Endothelial cell (in vitro differentiated cells): ENCODE results near the gene SH3PXD2A. TPM values are rescaled to one million over a fixed set of nuclear protein-coding genes. Genes with fewer than 3 reads are reported as not detected.
A peak's percentile ranks its signal among the peaks of the same experiment; 100 is the strongest.

Source experiments
- DNase-seq: peaks from one replicate; pipeline ENCODE4 v3.0.0; 2021; ENCODE audit warnings: low spot score
- H3K27ac Mint-ChIP-seq: one replicate; pipeline ENCODE4 v1.8.0; 2021; ENCODE audit warnings: mixed read lengths, inconsistent platforms; ENCODE audit not compliant: unreplicated experiment
- H3K27me3 Mint-ChIP-seq: one replicate; pipeline ENCODE4 v1.8.0; 2021; ENCODE audit warnings: mild to moderate bottlenecking, moderate library complexity, mixed read lengths, inconsistent platforms; ENCODE audit not compliant: unreplicated experiment
- H3K36me3 Mint-ChIP-seq: one replicate; pipeline ENCODE4 v1.8.0; 2021; ENCODE audit warnings: mild to moderate bottlenecking, low read depth, mixed read lengths, inconsistent platforms; ENCODE audit not compliant: unreplicated experiment
- H3K4me1 Mint-ChIP-seq: one replicate; pipeline ENCODE4 v1.8.0; 2021; ENCODE audit warnings: mild to moderate bottlenecking, mixed read lengths, inconsistent platforms; ENCODE audit not compliant: unreplicated experiment
- H3K4me3 Mint-ChIP-seq: one replicate; pipeline ENCODE4 v1.8.0; 2021; ENCODE audit warnings: mild to moderate bottlenecking, mixed read lengths, inconsistent platforms; ENCODE audit not compliant: unreplicated experiment
- H3K9me3 Mint-ChIP-seq: one replicate; pipeline ENCODE4 v1.8.0; 2021; ENCODE audit warnings: mixed read lengths, inconsistent platforms; ENCODE audit not compliant: unreplicated experiment
- CTCF ChIP-seq: fragments of 200-600 bp; sonication (generic); IDR thresholded peaks from one replicate; pipeline ENCODE4 v1.5.0; 2021; ENCODE audit warnings: antibody characterized with exemption; ENCODE audit not compliant: unreplicated experiment
- total RNA-seq: library from RNA; stranded (reverse); fragmentation: NEBNext Ultra II Directional; extraction: Animal tissue kit (Norgen Biotek cat#: 25700); gene quantifications from one replicate; pipeline ENCODE4 v1.2.1, GENCODE V29; 2021; ENCODE audit not compliant: unreplicated experiment

SH3PXD2A gene
- total RNA-seq, 1 donor from 2014 or later = 59.9 TPM

GRCh38 chr10:103752680-103753248, 102.6 kb downstream of the SH3PXD2A start:
- no peak overlapping the region for H3K4me3 Mint-ChIP-seq
- no peak for DNase-seq

GRCh38 chr10:103751667-103752290, 103.6 kb downstream of the SH3PXD2A start:
- peaks cover 25% of the 10 kb centered on the region for H3K4me1 Mint-ChIP-seq
- H3K36me3 Mint-ChIP-seq = peaks cover 21% of the 10 kb centered on the region
- H3K4me3 Mint-ChIP-seq = no peak overlapping the region
- H3K27me3 Mint-ChIP-seq = peaks cover 10% of the 10 kb centered on the region
- TF ChIP-seq CTCF = no peak
- no peaks in the 10 kb centered on the region for H3K9me3 Mint-ChIP-seq
- H3K27ac Mint-ChIP-seq = no peak overlapping the region
- no peak for DNase-seq

More at GRCh38 chr10:103752680-103753248, 102.6 kb downstream of the SH3PXD2A start:
- H3K9me3 Mint-ChIP-seq = no peaks in the 10 kb centered on the region
- peaks cover 11% of the 10 kb centered on the region for H3K27me3 Mint-ChIP-seq
- TF ChIP-seq CTCF = peak; percentile 100
- no peak overlapping the region for H3K27ac Mint-ChIP-seq
- peaks cover 23% of the 10 kb centered on the region for H3K36me3 Mint-ChIP-seq
- H3K4me1 Mint-ChIP-seq = peaks cover 30% of the 10 kb centered on the region

GRCh38 chr10:103750836-103751235, 104.5 kb downstream of the SH3PXD2A start:
- H3K4me1 Mint-ChIP-seq = peaks cover 29% of the 10 kb centered on the region
- no peaks in the 10 kb centered on the region for H3K9me3 Mint-ChIP-seq
- DNase-seq = no peak
- H3K27me3 Mint-ChIP-seq = peaks cover 13% of the 10 kb centered on the region
- no peak overlapping the region for H3K4me3 Mint-ChIP-seq
- peak overlapping the region; percentile 37 for H3K27ac Mint-ChIP-seq
- TF ChIP-seq CTCF = no peak
- H3K36me3 Mint-ChIP-seq = peaks cover 19% of the 10 kb centered on the region

GRCh38 chr10:103749779-103750178, 105.6 kb downstream of the SH3PXD2A start:
- Mint-ChIP-seq H3K9me3 (no peaks in the 10 kb centered on the region), H3K4me3 (no peak overlapping the region), H3K36me3 (peaks cover 20% of the 10 kb centered on the region), H3K27ac (peak overlapping the region; percentile 12), H3K4me1 (peaks cover 30% of the 10 kb centered on the region), H3K27me3 (peaks cover 15% of the 10 kb centered on the region)
- DNase-seq = no peak
- no peak for TF ChIP-seq CTCF

- H3K36me3 Mint-ChIP-seq = peaks cover 12% of the 10 kb centered on the region
- H3K9me3 Mint-ChIP-seq = no peaks in the 10 kb centered on the region
- no peak for TF ChIP-seq CTCF
- H3K27ac Mint-ChIP-seq = peak overlapping the region; percentile 76
- no peak overlapping the region for H3K4me3 Mint-ChIP-seq
- peaks cover 32% of the 10 kb centered on the region for H3K4me1 Mint-ChIP-seq
- H3K27me3 Mint-ChIP-seq = peaks cover 17% of the 10 kb centered on the region
- no peak for DNase-seq
Observed at GRCh38 chr10:103748020-103748419, 107.4 kb downstream of the SH3PXD2A start.
